DMS53 treated with DMSO at 0.1 percent for 48 hours (cell line): ENCODE data around the gene INKA1.
"Not testable (repeated sequence)": the region's sequence is repeated elsewhere in the genome, so short reads cannot be mapped to it uniquely, and the experiment has no call there.

ENCODE experiments used
- DNase-seq: peaks from one replicate; lab custom pipeline; 2025; ENCODE audit not compliant: unreplicated experiment; lab: John Stamatoyannopoulos, UW

The INKA1 gene

GRCh38 chr3:49807431-49808114 lies 4.5 kb downstream of the INKA1 start:
- DNase-seq, result no peak

- DNase-seq, result no peak
These were observed 9.9 kb downstream of the INKA1 start for GRCh38 chr3:49812916-49813496.

- DNase-seq, result no peak
These were observed 10.6 kb downstream of the INKA1 start, which contains the start of gene UBA7 for GRCh38 chr3:49813497-49814174. Gene UBA7 (minus strand): TSS chr3:49813953. CDS start chr3:49813787, 166 bp downstream.

GRCh38 chr3:49823131-49823530 lies 20.1 kb downstream of the INKA1 start:
- DNase-seq, result not testable (repeated sequence)

- no peak for DNase-seq
These were observed 23.0 kb downstream of the INKA1 start for GRCh38 chr3:49826016-49826415.

GRCh38 chr3:49831341-49831740 lies 28.3 kb downstream of the INKA1 start:
- DNase-seq, result no peak

- DNase-seq, result peak; percentile 32
These were observed 36.2 kb downstream of the INKA1 start for GRCh38 chr3:49839193-49839809.

GRCh38 chr3:49840388-49840787 lies 37.3 kb downstream of the INKA1 start:
- no peak for DNase-seq

GRCh38 chr3:49841126-49841696 lies 38.1 kb downstream of the INKA1 start:
- DNase-seq, result no peak

GRCh38 chr3:49841806-49842205 lies 38.7 kb downstream of the INKA1 start:
- no peak for DNase-seq

- no peak for DNase-seq
These were observed 39.9 kb downstream of the INKA1 start for GRCh38 chr3:49842843-49843517.

GRCh38 chr3:49844464-49845183 lies 41.6 kb downstream of the INKA1 start:
- no peak for DNase-seq

GRCh38 chr3:49845694-49846093 lies 42.6 kb downstream of the INKA1 start:
- DNase-seq, result no peak
